TTC549 (cell line): ENCODE data around the gene SPATA6L.
"Not testable (repeated sequence)": the region's sequence is repeated elsewhere in the genome, so short reads cannot be mapped to it uniquely, and the experiment has no call there.

Experiments used
- FAIRE-seq: peaks from 2 replicates; lab custom pipeline; 2012; peaks lifted over from hg19 to GRCh38; lab: Jason Lieb, UNC

Gene SPATA6L

DNA sequence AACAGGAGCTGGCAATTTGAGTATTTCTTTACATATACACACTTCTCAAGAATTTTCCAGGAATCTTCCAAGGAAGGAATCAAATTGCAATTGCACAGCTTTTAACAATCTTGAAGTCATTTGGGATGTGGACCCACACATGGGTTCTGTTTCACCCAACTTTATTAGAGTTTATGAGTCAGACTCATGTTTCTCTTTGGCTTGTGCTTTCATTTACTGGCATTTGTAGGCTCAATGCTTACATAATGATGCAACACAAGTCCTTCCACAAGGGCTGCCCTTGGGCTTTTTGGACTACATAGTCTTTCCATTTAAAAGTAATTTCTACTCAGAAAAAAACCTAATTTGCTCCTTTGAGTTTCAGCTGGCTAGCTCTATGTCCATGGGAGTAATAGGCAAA lies 8.5 kb upstream of the SPATA6L start:
- FAIRE-seq = no peak

- FAIRE-seq = no peak
Observed at GRCh38 chr9:4671737-4672136, 5.5 kb upstream of the SPATA6L start.

- FAIRE-seq = no peak
Observed at GRCh38 chr9:4670591-4670990, 4.3 kb upstream of the SPATA6L start.

DNA sequence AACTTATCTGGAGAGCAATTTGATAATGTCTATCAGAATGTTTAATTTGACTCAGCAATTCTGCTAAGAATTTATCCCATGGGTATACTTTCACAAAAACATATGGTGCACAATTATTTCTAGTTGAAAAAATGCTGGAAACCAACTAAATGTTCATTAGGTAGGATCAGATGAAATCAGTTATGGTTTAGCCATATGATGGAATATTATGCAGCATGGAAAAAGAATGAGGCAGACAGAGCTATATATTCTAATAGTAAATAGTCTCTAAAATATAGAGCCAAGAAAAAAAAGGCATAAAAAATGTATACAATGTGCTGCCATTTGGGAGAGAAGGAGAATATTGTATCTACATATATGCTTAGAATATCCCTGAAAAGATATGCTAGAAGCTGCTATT lies 3.6 kb upstream of the SPATA6L start:
- no peak for FAIRE-seq

- FAIRE-seq = no peak
Observed at GRCh38 chr9:4668604-4669003, 2.3 kb upstream of the SPATA6L start.

DNA sequence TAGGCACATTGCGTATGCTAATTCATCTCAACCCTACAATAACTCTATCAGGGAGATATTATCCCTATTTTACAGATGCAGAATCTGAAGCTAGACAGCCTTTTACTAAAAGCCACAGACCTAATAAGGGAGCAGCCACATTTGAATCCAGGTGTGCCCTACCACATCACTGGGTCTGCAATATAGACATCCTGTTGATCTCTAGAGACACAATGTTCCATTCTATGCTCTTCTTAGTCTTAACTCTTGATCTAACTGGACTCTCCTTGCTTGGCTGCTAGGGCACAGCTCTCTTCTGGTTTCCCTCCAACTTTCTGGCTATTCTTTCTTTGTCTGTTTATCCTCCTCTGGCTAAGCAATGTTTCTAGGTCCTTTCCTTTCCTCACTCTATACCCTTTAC lies 1.4 kb upstream of the SPATA6L start:
- FAIRE-seq = no peak

DNA sequence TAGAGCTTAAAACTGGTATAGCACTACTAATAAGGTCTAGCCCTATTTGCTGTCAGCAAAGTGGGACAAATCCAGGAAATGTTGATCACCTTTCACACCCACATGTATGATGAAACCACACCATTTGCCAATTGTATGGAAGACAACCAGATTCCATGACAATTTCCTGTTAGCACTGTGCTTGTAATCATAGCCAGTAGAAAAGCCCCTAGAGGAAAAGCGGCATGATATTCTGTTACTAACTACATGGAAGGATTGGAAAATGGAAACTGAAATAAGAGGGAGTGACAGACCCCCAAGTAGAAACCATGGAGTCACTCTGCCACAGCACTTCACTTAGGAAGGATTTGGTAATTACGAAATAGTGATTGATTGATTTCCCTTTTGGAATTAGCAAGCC lies 923 bp downstream of the SPATA6L start:
- FAIRE-seq = no peak

- no peak for FAIRE-seq
Observed at GRCh38 chr9:4663956-4664355, 2.3 kb downstream of the SPATA6L start.

- FAIRE-seq = no peak
Observed at GRCh38 chr9:4662989-4663792, 3.1 kb downstream of the SPATA6L start.

- FAIRE-seq = no peak
Observed at GRCh38 chr9:4662108-4662988, 3.9 kb downstream of the SPATA6L start, which contains the start of gene PLPP6. Gene PLPP6 (plus strand): TSS chr9:4662294. CDS start chr9:4662376, 82 bp downstream.

GRCh38 chr9:4661611-4662010 lies 4.7 kb downstream of the SPATA6L start:
- no peak for FAIRE-seq

- FAIRE-seq = no peak
Observed at GRCh38 chr9:4661165-4661564, 5.1 kb downstream of the SPATA6L start.

DNA sequence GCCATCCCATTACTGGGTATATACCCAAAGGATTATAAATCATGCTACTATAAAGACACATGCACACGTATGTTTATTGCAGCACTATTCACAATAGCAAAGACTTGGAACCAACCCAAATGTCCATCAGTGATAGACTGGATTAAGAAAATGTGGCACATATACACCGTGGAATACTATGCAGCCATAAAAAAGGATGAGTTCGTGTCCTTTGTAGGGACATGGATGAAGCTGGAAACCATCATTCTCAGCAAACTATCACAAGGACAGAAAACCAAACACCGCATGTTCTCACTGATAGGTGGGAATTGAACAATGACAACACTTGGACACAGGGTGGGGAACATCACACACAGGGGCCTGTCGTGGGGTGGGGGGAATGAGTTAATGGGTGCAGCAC lies 5.6 kb downstream of the SPATA6L start:
- FAIRE-seq = not testable (repeated sequence)

- no peak for FAIRE-seq
Observed at GRCh38 chr9:4657426-4658159, 8.7 kb downstream of the SPATA6L start.

DNA sequence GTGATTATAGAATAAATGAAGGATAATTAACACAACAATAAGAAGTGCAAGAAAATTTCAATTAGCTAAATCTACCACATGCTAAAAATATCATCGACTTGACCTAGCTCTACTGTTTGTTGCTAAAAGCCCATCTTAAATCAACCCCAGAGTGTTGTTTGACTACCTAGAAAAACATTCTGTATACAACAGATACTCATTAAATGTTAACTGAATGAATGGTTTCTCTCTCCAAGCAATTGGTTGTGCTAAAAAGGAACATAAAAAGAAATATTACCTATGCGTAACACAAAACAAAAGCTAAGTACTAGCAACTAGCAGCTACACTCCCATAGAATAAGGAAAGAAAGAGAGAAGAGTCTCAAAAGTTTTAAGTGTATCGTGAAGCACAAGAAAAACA lies 9.7 kb downstream of the SPATA6L start:
- FAIRE-seq = no peak

DNA sequence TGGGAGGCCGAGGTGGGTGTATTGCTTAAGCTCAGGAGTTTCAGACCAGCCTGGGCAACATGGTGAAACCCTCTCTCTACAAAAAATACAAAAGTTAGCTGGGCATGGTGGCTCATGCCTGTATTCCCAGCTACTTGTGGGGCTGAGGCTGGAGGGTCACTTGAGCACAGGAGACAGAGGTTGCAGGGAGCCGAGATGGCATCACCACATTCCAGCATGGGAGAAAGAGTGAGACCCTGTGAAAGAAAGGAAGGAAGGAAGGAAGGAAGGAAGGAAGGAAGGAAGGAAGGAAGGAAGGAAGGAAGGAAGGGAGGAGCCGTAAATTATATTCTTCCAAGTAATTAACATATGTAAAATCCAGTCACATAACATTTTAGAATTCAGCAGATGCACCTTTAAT lies 10.1 kb downstream of the SPATA6L start:
- not testable (repeated sequence) for FAIRE-seq

DNA sequence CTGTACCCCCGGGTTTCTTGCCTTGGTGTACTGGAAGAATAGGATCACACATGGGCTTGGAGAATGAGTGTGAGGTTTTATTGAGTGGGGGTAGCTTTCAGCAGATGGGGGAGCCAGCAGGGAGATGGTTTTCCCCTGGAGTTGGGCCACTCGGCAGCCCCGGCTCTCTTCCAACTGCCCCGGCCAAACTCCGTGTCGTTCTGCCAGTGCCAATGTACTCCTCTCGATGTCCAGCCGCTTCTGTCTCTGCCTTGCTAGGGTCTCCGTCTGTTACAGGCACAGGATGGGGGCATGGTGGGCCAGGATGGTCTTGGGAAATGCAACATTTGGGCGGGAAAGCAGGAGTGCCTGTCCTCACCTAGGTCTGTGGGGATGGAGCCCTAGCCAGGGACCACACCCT lies 11.7 kb downstream of the SPATA6L start:
- FAIRE-seq = no peak

DNA sequence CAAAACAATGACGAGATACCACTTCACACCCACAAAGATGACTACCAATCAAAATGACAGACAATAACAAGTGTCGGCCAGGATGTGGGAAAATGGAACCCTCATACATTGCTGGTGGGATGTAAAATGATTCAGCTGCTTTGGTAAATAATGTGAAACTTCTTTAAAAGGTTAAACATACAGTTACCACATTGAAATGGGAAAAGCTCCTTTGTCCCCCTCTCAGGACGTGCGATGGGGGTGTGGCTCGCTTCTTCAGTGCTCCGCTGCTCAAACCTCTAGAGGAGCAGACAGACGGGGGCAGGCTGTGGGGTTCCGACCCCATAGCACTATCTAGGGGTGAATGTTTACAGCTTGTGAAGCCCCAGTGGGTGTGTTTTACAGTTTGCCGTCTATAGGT lies 12.2 kb downstream of the SPATA6L start:
- no peak for FAIRE-seq

- FAIRE-seq = no peak
Observed at GRCh38 chr9:4642351-4642750, 23.9 kb downstream of the SPATA6L start.

DNA sequence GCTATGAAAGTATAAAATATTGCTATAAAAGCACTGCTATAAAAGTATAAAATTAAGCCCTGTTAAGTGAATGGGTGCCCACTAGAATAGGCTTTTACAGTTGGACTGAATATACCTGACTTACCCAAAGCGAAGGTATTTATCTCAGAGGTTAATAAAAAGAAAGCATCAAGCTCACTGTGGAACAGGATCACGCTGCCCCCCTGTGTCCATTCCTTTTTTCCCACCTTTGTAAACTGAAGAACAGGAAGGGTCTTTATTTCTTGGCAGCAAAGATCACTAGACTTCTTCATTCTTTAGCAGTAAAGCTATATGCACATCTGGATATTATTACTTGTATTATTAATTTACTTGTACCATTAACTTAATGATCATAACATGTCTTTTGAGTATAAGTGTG lies 26.3 kb downstream of the SPATA6L start:
- FAIRE-seq = no peak

DNA sequence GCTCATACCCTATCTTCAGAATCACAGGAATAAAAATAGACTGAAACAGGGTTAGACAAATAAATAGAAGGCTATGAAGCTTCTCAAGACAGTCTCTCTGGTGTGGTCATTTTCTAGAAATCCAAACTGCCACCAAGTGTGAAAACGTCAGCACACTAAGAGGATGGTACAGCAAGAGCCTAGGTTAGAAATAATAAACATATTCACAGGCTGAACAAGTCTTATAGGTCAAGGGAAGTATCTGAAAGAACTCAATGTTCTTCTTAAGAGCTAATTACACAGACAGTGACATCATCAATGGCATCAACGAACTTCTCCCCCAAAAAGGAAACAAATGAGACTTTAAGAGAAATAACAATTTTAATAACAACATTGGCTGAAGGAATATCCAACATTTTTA lies 26.9 kb downstream of the SPATA6L start:
- FAIRE-seq = no peak

- FAIRE-seq = no peak
Observed at GRCh38 chr9:4638968-4639367, 27.3 kb downstream of the SPATA6L start.

DNA sequence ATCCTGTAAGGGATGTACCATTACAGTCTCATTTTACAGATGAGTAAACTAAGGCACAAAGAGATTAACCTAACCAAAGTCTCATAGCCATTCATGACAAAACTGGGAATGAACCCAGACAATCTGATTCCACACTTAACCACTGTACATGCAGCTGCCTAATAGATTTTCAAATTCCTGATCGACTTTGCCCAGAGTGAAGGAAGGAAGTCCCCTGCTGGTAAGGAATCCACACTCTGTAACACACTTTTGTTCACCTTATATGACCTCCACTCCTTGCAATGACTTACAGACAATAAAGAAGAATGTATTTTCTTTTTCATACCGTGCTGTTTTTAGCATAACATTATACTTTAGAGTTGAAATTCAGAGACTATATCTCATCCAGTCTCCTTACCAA lies 35.4 kb downstream of the SPATA6L start:
- FAIRE-seq = no peak
